ENCODE data around the gene MOB3C. TPM values are rescaled to one million over a fixed set of nuclear protein-coding genes. Genes with fewer than 3 reads are reported as not detected.
A peak's percentile ranks its signal among the peaks of the same experiment; 100 is the strongest.

The MOB3C gene
- total and polyA plus RNA-seq, 11 donors: 6.0 to 24.0 (median 10.5) TPM

- H3K4me3 ChIP-seq: no peak overlapping the region
- peaks cover 0 to 70% (median 62%) of the 10 kb centered on the region in 9 donors for H3K36me3 ChIP-seq
- ATAC-seq (no peak), DNase-seq (no peak)
- WGBS, 4 donors: 83 to 93% (median 90%) methylated on average over 2 of the region's 2 CpGs
- H3K9me3 ChIP-seq: no peaks in the 10 kb centered on the region
- H3K4me1 ChIP-seq: no peaks in the 10 kb centered on the region
- TF ChIP-seq POLR2A (IDR thresholded peaks at IDR 0.05) (no peak), CTCF (IDR thresholded peaks at IDR 0.05) (no peak)
- H3K27ac ChIP-seq: no peak overlapping the region
- no peaks in the 10 kb centered on the region for H3K27me3 ChIP-seq
- intact Hi-C loops (cut with DNase I): no loop called here
Observed at GRCh38 chr1:46630719-46631118, 14.1 kb upstream of the MOB3C start.

GRCh38 chr1:46623743-46624644 lies 7.4 kb upstream of the MOB3C start:
- no peak overlapping the region for H3K27ac ChIP-seq
- intact Hi-C loops (cut with DNase I): loop anchor here in 5 of 10 donors (5.0 kb wide), 2 partner anchors 98 to 103 kb away; no protein-coding TSS in a partner anchor

GRCh38 chr1:46622344-46622743 lies 5.7 kb upstream of the MOB3C start:
- no peak overlapping the region for H3K4me3 ChIP-seq
- TF ChIP-seq POLR2A (IDR thresholded peaks at IDR 0.05): no peak
- peak; percentile 24 to 52 (median 37) for TF ChIP-seq CTCF (IDR thresholded peaks at IDR 0.05)
- H3K27me3 ChIP-seq: no peaks in the 10 kb centered on the region
- intact Hi-C loops (cut with DNase I): loop anchor here in 6 of 10 donors (1.0 to 5.0 kb wide), 3 partner anchors 100 to 105 kb away; no protein-coding TSS in a partner anchor
- H3K27ac ChIP-seq: no peak overlapping the region
- ATAC-seq: peak in 2 of 4 donors; percentile 34 to 48
- no peaks in the 10 kb centered on the region for H3K36me3 ChIP-seq
- no peak for DNase-seq
- WGBS, 4 donors: 47 to 77% (median 62%) methylated on average over 2 to 3 of the region's 3 CpGs
- no peaks in the 10 kb centered on the region for H3K9me3 ChIP-seq
- peaks cover 0 to 23% (median 13%) of the 10 kb centered on the region in 12 donors for H3K4me1 ChIP-seq

More at GRCh38 chr1:46623743-46624644, 7.4 kb upstream of the MOB3C start:
- Histone ChIP-seq H3K4me3 (no peak overlapping the region), H3K4me1 (peaks cover 0 to 22% (median 13%) of the 10 kb centered on the region in 12 donors), H3K27me3 (no peaks in the 10 kb centered on the region), H3K9me3 (no peaks in the 10 kb centered on the region), H3K36me3 (peaks cover 0 to 5% (median 2%) of the 10 kb centered on the region in 9 donors)
- WGBS, 4 donors: 62 to 75% (median 68%) methylated on average over 3 to 4 of the region's 4 CpGs
- DNase-seq (no peak), ATAC-seq (peak in 3 of 4 donors; percentile 28 to 48 (median 34))
- TF ChIP-seq CTCF (IDR thresholded peaks at IDR 0.05) (no peak), POLR2A (IDR thresholded peaks at IDR 0.05) (no peak)

GRCh38 chr1:46621930-46622329 lies 5.3 kb upstream of the MOB3C start:
- Histone ChIP-seq H3K9me3 (no peaks in the 10 kb centered on the region), H3K27me3 (no peaks in the 10 kb centered on the region), H3K4me1 (peaks cover 0 to 27% (median 14%) of the 10 kb centered on the region in 12 donors), H3K36me3 (no peaks in the 10 kb centered on the region), H3K27ac (no peak overlapping the region), H3K4me3 (no peak overlapping the region)
- intact Hi-C loops (cut with DNase I): loop anchor here in 6 of 10 donors (1.0 to 5.0 kb wide), 3 partner anchors 100 to 105 kb away; no protein-coding TSS in a partner anchor
- WGBS, 4 donors: 70 to 80% (median 76%) methylated on average over 7 of the region's 7 CpGs
- no peak for DNase-seq
- TF ChIP-seq CTCF (IDR thresholded peaks at IDR 0.05): no peak
- no peak for TF ChIP-seq POLR2A (IDR thresholded peaks at IDR 0.05)
- no peak for ATAC-seq

Measured in heart left ventricle (tissue), 16 donors.